DOHH2 (cell line): ENCODE measurements around the gene MAN1C1.

Experiments
- H3F3A ChIP-seq: fragments of 200-600 bp; sonication (generic), shearing (Covaris generic); 2 replicates; pipeline ENCODE4 v1.6.0; 2016; ENCODE audit warnings: antibody characterized with exemption, mild to moderate bottlenecking; ENCODE audit not compliant: control insufficient read depth, insufficient read depth
- H3K27ac ChIP-seq: fragments of 200-600 bp; sonication (generic); 2 replicates; pipeline ENCODE4 v1.5.1; 2014; ENCODE audit warnings: low read depth, mild to moderate bottlenecking, low read length, moderate library complexity
- H3K27me3 ChIP-seq: fragments of 200-600 bp; sonication (generic); 2 replicates; pipeline ENCODE4 v1.6.1; 2014; ENCODE audit warnings: mild to moderate bottlenecking, low read length, mixed read lengths; ENCODE audit not compliant: control insufficient read depth
- H3K36me3 ChIP-seq: fragments of 200-600 bp; sonication (generic); 2 replicates; pipeline ENCODE4 v1.6.1; 2014; ENCODE audit warnings: mild to moderate bottlenecking, low read length, moderate library complexity, mixed read lengths; ENCODE audit not compliant: control insufficient read depth
- H3K4me1 ChIP-seq: fragments of 200-600 bp; sonication (generic); 2 replicates; pipeline ENCODE4 v1.6.1; 2014; ENCODE audit warnings: mild to moderate bottlenecking, low read length, mixed read lengths; ENCODE audit not compliant: control insufficient read depth
- H3K4me2 ChIP-seq: fragments of 200-600 bp; sonication (generic); 2 replicates; pipeline ENCODE4 v1.6.0; 2014; ENCODE audit warnings: mild to moderate bottlenecking, low read length, moderate library complexity
- H3K4me3 ChIP-seq: fragments of 200-600 bp; sonication (generic); 2 replicates; pipeline ENCODE4 v1.5.1; 2014; ENCODE audit warnings: mild to moderate bottlenecking, low read length, mixed read lengths
- H3K79me2 ChIP-seq: fragments of 200-600 bp; sonication (generic); 2 replicates; pipeline ENCODE4 v1.6.1; 2014; ENCODE audit warnings: mild to moderate bottlenecking, low read length, mixed read lengths; ENCODE audit not compliant: control insufficient read depth
- H3K9me2 ChIP-seq: fragments of 200-600 bp; sonication (generic); replicated peaks from 2 replicates; pipeline ENCODE4 v1.6.1; 2014; ENCODE audit warnings: mild to moderate bottlenecking, low read length, mixed read lengths; ENCODE audit not compliant: control insufficient read depth
- H3K9me3 ChIP-seq: fragments of 200-600 bp; sonication (generic); 2 replicates; pipeline ENCODE4 v1.6.1; 2014; ENCODE audit warnings: antibody characterized with exemption, low read length, mixed read lengths; ENCODE audit not compliant: control insufficient read depth, insufficient read depth
- H4K20me1 ChIP-seq: fragments of 200-600 bp; sonication (generic); 2 replicates; pipeline ENCODE4 v1.6.0; 2014; ENCODE audit warnings: low read depth, mild to moderate bottlenecking, antibody characterized with exemption, low read length, moderate library complexity; ENCODE audit not compliant: control insufficient read depth, insufficient read depth
- CTCF ChIP-seq: fragments of 200-600 bp; sonication (generic); IDR thresholded peaks from one replicate; pipeline ENCODE4 v1.5.1; 2014; ENCODE audit warnings: antibody characterized with exemption, mild to moderate bottlenecking, low read depth, low read length; ENCODE audit not compliant: poor library complexity, severe bottlenecking
- EZH2phosphoT487 ChIP-seq: fragments of 200-600 bp; sonication (generic); IDR thresholded peaks from 2 replicates; pipeline ENCODE4 v1.6.1; 2017; ENCODE audit warnings: borderline replicate concordance, mild to moderate bottlenecking, antibody characterized with exemption, low read length, moderate library complexity, mixed read lengths

Gene MAN1C1

GRCh38 chr1:25831569-25832196, 215.1 kb downstream of the MAN1C1 start:
- no peak for TF ChIP-seq CTCF
- TF ChIP-seq EZH2phosphoT487 = no peak
- H3F3A ChIP-seq = no peaks in the 10 kb centered on the region
- no peaks in the 10 kb centered on the region for H3K9me2 ChIP-seq
- no peak overlapping the region for H3K27ac ChIP-seq
- H3K9me3 ChIP-seq = no peaks in the 10 kb centered on the region
- no peaks in the 10 kb centered on the region; the same call in 1 of the 2 replicates for H4K20me1 ChIP-seq
- H3K4me1 ChIP-seq = no peaks in the 10 kb centered on the region
- no peak overlapping the region for H3K4me3 ChIP-seq
- H3K4me2 ChIP-seq = no peak overlapping the region
- peaks cover 92% of the 10 kb centered on the region for H3K36me3 ChIP-seq
- no peaks in the 10 kb centered on the region for H3K27me3 ChIP-seq
- H3K79me2 ChIP-seq = peaks cover 6% of the 10 kb centered on the region

DNA sequence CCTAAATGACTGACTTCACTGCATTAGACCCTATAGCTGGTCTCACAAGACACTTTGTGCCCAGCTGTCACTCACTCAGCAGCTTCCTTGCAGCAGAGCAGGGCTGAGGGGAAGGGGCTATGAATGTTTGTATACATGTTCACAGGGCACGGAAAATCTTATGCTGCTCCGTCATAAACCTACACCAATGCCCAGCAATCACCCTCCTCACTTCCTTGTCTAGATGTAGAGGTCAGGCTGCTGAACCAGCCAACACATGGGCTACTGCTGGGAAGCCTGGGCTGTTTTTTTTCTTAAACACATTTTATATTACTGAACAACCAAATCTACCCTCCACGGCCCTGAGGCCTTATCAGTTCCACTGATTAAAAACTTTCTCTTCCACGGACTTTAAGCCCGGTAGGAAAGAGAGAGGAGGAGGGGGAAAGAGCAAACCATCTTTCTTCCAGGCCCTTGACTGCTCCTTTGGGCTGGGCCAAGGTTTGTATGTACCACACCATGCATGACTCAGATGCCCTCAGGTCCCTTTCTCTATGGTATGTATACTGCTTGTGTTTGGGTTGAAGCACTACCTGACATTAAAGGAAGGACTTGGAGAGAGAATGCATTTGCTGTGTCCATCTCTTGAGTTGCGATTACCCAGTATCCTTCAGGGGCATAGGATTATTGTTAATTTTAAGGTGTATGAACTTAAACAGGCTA, 215.9 kb downstream of the MAN1C1 start:
- Histone ChIP-seq H3K79me2 (peaks cover 6% of the 10 kb centered on the region), H3K4me3 (no peak overlapping the region), H3F3A (no peaks in the 10 kb centered on the region), H3K9me3 (no peaks in the 10 kb centered on the region), H3K4me2 (no peak overlapping the region), H3K36me3 (peaks cover 94% of the 10 kb centered on the region), H4K20me1 (no peaks in the 10 kb centered on the region; the same call in 1 of the 2 replicates), H3K4me1 (no peaks in the 10 kb centered on the region), H3K9me2 (no peaks in the 10 kb centered on the region), H3K27ac (no peak overlapping the region), H3K27me3 (no peaks in the 10 kb centered on the region)
- no peak for TF ChIP-seq CTCF
- no peak for TF ChIP-seq EZH2phosphoT487

GRCh38 chr1:25833158-25833557, 216.6 kb downstream of the MAN1C1 start:
- H3K79me2 ChIP-seq = peaks cover 6% of the 10 kb centered on the region
- peaks cover 88% of the 10 kb centered on the region for H3K36me3 ChIP-seq
- H3K9me3 ChIP-seq = no peaks in the 10 kb centered on the region

More at GRCh38 chr1:25833158-25833557, 216.6 kb downstream of the MAN1C1 start:
- H3K4me1 ChIP-seq = no peaks in the 10 kb centered on the region
- no peaks in the 10 kb centered on the region for H3F3A ChIP-seq
- no peak overlapping the region for H3K27ac ChIP-seq
- no peaks in the 10 kb centered on the region; the same call in 1 of the 2 replicates for H4K20me1 ChIP-seq
- H3K4me2 ChIP-seq = no peak overlapping the region
- no peaks in the 10 kb centered on the region for H3K27me3 ChIP-seq
- H3K4me3 ChIP-seq = no peak overlapping the region
- H3K9me2 ChIP-seq = no peaks in the 10 kb centered on the region
- TF ChIP-seq CTCF (no peak), EZH2phosphoT487 (no peak)
